Uterus (tissue), 2 donors: ENCODE measurements around the gene PROS1.
"Not testable (repeated sequence)": the region's sequence is repeated elsewhere in the genome, so short reads cannot be mapped to it uniquely, and the experiment has no call there.

Source experiments
- POLR2A ChIP-seq, 2 donors: fragments of 450-650 bp; IDR thresholded peaks; one replicate each; pipeline ENCODE4 v1.6.1; 2016; ENCODE audit warnings: antibody characterized with exemption in 2 of 2, mild to moderate bottlenecking in 1 of 2, moderate library complexity in 1 of 2
- TF ChIP-seq, protein P1 (sequence below), 4 experiments: fragments of 200-600 bp in 2 of 4; fragments of 450-650 bp in 2 of 4; sonication (generic) in 2 of 4; IDR thresholded peaks; one replicate each; pipeline ENCODE4 v1.5.1; 2016 to 2019; ENCODE audit warnings: antibody characterized with exemption in 4 of 4, mild to moderate bottlenecking in 2 of 4, moderate library complexity in 1 of 4

DNA sequence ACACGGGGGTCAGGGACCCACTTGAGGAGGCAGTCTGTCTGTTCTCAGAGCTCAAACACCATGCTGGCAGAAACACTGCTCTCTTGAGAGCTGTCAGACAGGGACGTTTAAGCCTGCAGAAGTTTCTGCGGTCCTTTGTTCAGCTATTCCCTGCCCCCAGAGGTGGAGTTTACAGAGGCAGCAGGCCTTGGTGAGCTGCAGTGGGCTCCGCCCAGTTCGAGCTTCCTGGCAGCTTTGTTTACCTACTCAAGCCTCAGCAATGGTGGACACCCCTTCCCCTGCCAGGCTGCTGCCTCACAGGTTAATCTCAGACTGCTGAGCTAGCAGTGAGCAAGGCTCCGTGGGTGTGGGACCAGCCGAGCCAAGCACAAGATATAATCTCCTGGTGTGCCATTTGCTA lies 121.5 kb downstream of the PROS1 start:
- TF ChIP-seq, protein P1, sequence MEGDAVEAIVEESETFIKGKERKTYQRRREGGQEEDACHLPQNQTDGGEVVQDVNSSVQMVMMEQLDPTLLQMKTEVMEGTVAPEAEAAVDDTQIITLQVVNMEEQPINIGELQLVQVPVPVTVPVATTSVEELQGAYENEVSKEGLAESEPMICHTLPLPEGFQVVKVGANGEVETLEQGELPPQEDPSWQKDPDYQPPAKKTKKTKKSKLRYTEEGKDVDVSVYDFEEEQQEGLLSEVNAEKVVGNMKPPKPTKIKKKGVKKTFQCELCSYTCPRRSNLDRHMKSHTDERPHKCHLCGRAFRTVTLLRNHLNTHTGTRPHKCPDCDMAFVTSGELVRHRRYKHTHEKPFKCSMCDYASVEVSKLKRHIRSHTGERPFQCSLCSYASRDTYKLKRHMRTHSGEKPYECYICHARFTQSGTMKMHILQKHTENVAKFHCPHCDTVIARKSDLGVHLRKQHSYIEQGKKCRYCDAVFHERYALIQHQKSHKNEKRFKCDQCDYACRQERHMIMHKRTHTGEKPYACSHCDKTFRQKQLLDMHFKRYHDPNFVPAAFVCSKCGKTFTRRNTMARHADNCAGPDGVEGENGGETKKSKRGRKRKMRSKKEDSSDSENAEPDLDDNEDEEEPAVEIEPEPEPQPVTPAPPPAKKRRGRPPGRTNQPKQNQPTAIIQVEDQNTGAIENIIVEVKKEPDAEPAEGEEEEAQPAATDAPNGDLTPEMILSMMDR (IDR thresholded peaks at IDR 0.05), result not testable (repeated sequence)
- not testable (repeated sequence) for TF ChIP-seq POLR2A (IDR thresholded peaks at IDR 0.05)
